Activated CD4-positive, CD25-positive, alpha-beta regulatory T cell treated with anti-CD3 and anti-CD28 coated beads, Interleukin-2, amount 50 U/mL, for 24 hours (primary cell): ENCODE data around the gene SPTBN1.
A peak's percentile ranks its signal among the peaks of the same experiment; 100 is the strongest.
"Not testable (repeated sequence)": the region's sequence is repeated elsewhere in the genome, so short reads cannot be mapped to it uniquely, and the experiment has no call there.

Experiments
- ATAC-seq, 2 donors: fragments of 150-1000 bp; cut with Tn5 transposase; one replicate each; pipeline ENCODE4 v1.10.0; 2021; ENCODE audit warnings: mild to moderate bottlenecking in 1 of 2, moderate library complexity in 1 of 2

Gene SPTBN1

DNA sequence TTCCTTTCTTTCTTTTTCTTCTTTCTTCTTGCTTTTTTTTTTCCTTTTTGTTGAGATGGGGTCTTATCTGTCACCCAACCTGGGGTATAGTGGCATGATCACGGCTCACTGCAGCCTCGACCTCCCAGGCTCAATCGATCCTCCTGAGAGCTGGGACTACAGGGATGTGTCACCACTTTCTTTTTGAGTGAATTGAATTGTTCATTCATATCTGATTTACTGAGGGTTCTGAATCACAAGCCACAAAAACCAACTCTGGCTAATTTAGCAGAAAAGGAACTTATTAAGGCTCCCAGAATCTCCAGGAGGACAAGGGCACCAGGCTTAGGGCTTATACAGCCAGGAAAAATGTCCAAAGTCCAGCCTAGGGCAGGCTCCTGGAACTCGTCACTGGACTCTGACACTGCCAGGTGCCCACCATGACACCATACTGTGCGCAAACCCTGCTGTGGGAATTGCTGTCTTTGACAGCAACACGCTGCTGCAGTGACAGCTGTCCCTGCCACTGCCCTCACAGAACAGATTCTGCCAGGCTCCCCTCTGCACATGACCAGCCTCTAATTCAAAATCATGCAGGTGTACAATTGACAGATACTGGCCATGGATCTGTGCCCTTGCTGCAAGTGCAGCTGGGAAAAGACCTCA lies 224.4 kb downstream of the SPTBN1 start:
- peak; percentile 92 to 94 for ATAC-seq

DNA sequence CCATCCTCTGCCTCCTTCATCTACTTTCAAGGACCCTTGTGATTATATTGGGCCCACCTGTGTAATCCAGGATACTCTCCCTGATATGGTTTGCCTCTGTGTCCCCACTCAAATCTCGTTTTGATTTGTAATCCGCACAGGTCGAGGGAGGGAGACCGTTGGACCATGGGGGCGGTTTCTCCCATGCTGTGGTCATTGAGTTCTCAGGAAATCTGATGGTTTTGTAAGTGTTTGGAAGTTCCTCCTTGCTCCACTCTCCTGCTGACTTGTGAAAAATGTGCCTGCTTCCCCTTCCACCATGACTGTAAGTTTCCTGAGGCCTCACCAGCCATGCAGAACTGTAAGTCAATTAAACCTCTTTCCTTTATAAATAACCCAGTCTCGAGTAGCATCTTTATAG lies 225.3 kb downstream of the SPTBN1 start:
- no peak for ATAC-seq

DNA sequence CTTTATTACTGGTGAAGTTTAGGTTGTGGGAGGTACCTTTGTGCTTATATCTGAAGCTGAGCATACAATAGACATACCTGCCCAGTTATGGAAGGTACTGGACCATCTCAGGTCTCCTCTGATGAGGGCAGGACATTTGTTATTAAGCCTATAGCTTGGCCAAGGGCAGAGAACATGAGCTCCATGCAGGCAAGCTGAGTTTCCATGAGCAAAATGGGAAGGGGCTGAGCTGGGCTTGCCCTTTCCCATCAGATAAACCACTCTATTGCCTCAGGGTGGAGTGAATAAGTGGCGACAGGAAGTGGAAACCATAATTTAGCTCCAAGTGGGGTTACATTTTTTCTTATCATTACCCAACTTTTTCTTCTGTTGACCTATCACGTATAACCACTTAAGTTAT lies 227.5 kb downstream of the SPTBN1 start:
- no peak for ATAC-seq

DNA sequence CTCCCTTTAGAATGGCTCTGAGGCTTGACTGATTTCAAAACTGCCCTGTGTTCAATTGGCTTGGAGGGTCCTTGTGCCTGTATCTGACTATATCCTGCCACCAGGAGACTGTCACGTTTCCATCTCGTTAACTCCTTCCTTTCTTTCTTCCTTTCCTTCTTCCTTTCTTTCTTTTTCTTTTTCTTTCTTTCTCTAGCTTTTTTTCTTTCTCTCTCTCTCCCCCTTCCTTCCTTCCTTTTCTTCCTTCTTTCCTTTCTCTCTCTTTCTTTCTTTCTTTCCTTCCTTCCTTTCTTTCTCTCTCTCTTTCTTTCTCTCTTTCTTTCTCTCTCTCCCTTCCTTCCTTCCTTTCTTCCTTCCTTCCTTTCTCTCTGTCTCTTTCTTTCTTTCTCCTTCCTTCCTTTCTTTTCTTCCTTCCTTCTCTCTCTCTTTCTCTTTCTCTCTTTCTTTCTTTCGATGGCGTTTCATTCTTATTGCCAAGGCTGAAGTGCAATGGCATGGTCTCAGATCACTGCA lies 229.2 kb downstream of the SPTBN1 start:
- no peak for ATAC-seq

DNA sequence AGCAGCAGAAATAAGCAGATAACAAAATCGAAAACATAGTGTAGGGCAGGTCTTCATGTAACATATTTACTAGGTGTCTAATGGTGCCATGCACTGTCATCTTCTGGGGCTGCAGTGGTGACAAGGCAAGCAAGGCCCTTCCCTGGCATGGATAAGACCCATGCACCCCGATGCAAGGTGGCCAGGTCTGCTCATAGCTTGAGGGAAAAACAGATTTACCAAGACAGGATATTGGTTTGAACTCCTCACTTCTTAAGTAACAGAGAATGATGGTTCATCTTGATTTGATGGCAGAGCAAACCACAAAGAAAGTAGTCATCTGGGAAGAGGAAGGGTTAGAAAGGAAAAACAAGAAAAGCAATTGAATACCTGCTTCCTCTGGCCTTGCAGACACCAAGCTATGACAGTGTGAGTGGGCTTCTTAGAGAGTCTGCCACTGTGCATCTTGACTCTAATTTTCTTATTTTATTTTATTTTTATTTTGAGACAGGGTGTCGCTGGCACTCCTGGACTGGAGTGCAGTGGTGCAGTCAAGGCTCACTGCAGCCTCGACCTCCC lies 231.5 kb downstream of the SPTBN1 start:
- no peak for ATAC-seq

DNA sequence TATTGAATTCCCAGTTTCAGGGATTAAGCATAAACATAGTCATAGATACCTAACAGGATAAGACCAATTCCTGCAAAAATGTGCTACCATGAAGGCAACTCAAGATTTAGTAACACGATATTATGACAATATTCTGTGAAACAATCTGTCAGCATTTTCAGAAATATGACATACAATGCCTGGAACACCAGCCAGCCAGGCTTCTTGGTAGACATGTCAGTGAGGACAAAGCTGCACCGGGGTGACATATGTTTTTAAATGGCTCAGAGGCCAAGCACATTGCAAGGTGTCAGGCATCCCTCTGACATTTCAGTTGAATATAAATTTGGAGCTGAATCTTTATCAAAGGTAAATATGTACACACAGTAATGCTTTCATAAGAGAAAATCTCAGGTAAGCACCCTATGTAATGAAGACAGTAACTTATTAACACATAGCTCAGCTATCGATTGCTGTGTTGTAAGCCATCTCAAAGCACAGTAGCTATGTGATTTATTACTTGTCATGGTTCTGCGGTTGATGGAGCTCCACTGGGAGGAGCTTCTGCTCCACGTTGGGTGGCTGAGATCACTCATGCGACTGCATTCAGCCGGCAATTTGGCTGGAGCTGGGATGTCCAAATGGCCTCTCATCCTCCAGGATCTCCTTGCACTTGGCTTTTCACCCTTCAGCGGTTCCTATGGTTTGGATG lies 235.5 kb downstream of the SPTBN1 start:
- no peak for ATAC-seq

DNA sequence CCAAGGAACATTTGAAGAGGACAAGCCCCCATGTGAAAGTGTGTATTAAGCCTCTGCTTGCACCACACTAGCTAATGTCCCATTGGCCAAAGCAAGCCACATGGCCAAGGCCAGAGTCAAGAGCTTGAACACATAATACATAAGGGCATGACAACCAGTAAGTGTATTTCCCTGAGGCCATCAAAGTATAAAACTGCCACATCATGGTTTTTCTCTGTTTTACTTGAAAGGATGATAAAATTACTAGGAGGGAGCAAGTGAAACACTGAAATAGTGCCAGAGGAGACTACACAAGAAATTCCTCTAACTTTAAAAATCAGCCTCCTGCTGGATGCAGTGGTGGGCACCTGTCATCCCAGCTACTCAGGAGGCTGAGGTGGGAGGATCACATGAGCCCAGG lies 236.4 kb downstream of the SPTBN1 start:
- ATAC-seq, result no peak

DNA sequence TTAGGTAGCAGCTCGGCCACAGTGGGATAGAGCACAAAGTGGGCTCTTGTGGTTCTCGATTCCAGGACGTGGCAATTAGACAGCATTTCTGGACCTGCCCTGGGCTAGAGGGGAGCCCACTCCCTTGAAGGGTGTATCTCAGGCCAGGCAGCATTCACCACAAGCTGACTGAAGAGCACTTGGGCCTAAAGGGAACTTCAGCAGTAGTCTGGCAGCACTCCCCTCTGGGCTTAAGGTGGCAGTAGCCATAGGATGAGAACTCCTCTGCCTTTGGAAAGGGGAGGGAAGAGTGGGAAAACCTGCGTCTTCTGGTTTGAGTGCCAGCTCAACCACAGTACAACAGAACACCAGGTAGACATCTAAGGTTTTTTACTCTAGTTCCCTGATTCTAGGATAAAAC lies 239.3 kb downstream of the SPTBN1 start:
- no peak for ATAC-seq

DNA sequence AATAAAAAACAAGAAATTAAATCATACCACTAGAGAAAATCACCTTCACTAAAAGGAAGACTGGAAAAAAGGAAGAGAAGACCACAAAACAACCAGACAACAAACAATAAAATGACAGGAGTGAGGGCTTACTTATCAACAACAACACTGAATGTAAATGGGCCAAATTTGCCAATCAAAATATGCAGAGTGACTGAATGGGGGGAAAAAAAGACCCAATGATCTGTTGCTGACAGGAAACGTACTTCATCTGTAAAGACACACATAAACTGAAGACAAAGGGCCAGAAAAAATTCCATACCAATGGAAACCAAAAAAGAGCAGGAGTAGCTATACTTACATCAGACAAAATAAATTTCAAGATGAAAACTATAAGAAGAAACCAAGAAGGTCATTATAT lies 241.8 kb downstream of the SPTBN1 start:
- no peak for ATAC-seq

DNA sequence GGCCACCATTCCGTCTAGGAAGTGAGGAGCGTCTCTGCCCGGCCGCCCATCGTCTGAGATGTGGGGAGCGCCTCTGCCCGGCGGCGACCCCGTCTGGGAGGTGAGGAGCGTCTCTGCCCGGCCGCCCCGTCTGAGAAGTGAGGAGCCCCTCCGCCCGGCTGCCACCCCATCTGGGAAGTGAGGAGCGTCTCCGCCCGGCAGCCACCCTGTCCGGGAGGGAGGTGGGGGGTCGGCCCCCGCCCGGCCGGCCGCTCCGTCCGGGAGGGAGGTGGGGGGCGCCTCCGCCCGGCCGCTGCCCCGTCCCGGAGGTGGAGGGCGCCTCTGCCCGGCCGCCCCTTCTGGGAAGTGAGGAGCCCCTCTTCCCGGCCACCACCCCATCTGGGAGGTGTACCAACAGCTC lies 242.8 kb downstream of the SPTBN1 start:
- not testable (repeated sequence) for ATAC-seq

DNA sequence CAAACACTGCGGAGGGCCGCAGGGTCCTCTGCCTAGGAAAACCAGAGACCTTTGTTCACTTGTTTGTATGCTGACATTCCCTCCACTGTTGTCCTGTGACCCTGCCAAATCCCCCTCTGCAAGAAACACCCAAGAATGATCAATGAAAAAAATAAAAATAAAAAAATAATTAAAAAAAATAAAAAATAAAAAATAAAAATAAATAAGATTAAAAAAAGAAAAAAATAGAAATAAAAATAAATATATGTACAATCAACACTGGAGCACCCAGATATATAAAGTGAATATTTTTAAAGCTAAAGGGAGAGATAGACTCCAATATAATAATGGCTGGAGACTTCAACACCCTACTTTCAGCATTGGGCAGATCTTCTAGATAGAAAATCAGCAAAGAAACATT lies 243.5 kb downstream of the SPTBN1 start:
- no peak for ATAC-seq

DNA sequence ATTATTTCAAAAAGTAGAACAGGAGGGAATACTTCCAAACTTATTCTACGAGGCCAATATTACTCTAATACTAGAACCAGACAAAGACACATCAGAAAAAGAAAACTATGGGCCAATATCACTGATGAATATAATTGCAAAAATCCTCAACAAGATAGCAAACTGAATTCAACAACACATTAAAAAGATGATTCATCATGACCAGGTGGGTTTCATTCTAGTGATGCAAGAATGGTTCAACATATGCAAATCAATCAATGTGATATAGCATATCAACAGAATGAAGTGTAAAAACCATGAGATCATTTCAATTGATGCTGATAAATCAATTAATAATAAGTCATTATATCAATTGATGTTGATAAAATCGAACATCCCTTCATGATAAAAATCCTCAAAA lies 244.9 kb downstream of the SPTBN1 start:
- peak in 1 of 2 donors; percentile 55 for ATAC-seq

DNA sequence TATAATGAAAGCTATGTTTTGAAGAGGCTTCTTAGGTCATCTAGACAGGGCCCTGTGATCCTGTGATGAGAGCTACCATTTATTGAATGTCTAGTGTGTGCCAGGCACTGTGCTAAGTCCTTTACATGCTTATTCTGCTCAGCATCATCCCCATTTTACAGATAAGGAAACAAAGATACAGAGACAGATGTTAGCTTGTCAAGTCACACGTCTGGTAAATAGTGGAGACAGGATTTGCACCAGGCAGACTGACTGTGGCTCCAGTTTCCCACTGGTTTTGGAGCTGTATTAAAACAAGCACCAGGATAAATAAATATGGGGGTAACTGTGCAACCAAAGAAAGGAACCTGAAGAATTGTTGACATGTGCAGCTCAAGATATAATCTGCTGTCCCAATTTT lies 248.1 kb downstream of the SPTBN1 start:
- no peak for ATAC-seq

DNA sequence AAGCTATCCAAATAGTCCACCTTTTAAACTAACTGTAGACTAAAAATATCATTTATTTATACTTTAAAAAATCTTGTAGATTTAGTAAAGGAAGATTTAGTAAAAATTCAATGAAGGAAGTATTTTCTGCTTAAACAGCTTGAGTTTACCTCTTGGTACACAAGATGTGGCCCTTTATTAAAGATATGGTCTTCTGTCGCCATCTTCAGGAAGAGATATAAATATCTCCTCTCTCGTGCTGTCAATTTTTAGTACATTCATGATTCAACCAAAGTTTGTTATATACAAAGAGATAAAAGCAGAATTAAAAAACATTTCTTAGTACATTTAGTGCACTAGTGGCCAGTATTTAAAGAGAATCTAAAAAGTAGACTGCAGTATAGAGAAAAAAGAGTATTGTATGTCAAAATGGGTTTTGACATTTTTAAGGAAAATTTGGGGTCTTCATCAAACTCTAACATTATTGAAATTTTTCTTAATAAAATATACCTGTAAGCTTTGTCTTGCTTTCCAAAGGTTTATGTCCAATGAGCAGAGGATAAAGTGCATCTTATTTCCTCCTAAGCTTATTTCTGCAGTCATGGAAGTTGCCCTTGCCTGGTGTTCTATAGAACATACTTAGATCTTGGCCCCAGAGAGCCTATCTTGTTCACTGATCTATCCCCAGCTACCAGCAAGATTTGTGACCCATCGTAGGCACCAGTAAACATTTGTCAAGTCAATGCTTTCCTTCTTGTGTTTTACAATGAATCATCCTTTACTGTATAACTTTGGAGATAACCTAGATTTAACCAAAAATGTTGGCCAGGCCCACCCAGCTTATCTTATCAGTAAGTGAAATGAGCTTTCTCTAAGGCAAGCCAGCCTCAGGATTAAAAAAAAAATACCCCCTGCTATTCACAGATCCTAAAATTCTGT lies 248.8 kb downstream of the SPTBN1 start:
- peak in 1 of 2 donors; percentile 51 for ATAC-seq

DNA sequence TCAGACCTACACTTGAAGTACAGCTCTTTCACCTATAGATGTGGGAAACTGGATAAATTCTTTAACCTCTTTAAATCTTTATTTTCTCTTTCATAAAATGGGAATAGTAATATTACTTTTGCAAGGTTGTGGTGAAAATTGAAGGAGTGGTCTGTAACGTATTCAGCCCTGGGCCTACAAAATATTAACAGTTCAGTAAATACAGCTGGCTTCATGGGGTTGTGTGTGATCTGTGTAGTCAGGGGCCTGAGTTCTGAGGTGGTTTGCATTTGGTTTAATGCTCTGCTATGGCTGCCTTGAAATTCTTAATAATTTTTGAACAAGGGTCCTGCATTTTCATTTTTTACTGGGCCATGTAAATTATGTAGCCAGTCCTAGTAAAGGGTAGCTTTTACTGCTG lies 250.5 kb downstream of the SPTBN1 start:
- no peak for ATAC-seq

DNA sequence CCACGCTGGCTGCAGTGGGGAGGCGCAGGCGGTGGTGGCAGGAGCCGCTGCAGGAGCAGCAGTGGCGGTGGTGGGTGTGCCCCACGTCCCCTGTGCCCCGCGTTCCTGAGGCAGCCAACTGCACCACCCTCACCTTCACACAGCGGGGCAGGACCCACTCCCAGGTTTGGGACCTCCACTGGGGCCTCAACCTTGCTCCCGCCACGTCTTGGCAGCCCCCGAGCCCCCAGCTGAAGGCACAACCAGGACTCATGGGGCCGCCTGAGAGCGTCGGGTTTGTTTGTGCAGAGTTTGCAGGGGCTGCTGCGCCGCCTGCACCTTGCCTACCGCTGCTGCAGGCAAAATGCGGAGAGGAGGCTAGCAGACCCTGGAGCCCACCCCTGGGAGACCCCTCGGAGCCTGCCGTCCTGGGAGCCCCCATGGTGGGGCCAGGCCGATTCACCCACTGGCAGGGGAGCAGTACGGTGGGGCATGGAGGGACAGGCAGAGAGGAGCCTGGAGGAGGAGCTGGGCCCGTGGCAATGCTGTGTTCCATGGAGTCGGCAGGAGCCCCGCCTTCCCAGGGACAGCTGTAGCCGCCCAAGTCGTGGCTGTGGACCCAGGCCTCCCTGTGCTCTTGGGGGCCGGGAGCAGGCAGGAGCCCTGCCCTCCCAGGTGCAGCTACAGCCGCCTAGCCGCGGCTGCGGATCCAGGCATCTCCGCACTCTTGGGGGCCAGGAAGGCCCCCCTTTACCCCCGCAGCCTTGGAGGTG lies 252.6 kb downstream of the SPTBN1 start:
- peak; percentile 16 to 53 for ATAC-seq

DNA sequence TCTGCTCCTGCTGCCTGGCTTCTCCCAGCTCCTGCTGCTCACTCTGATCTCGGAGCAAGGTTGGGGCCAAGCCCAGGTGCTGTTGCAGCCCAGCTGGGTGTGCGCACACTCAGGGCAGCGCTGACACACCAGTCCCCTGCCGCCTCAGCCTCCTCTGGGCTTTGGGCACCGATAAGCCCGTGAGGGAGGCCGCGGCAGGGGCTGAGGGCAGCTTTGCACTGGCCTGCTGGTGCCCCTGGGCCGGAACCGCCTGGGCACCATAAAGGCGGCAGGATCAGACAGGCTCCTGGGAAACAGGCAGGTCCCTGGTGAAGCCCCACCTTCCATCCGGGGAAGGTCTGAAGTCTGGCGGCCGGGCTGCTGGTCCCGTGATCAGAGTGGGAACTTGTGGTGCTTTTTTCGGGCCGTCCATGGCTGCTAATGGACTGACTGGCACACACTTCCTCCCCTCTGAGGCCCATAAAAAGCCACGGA lies 253.2 kb downstream of the SPTBN1 start:
- ATAC-seq, result peak; percentile 45 to 50

DNA sequence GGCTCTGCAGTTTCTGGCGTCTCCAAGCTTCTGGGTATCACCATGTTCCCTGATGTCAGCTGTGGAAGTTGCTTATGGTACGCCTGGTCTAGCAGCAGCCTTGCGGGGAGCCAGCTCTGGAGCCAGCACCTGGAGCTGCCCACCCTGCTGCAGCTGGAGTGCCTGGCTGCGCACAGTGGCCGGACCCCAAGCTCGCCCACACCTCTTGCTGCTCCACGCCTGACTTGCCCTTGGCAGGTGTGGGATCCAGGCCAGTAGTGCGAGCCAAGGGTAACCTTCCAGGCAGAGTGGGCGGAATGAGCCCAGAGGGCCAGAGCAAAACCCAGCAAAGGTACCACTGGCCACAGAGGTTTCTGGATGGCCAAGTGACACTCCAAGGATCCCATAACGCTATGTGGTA lies 254.1 kb downstream of the SPTBN1 start:
- no peak for ATAC-seq

DNA sequence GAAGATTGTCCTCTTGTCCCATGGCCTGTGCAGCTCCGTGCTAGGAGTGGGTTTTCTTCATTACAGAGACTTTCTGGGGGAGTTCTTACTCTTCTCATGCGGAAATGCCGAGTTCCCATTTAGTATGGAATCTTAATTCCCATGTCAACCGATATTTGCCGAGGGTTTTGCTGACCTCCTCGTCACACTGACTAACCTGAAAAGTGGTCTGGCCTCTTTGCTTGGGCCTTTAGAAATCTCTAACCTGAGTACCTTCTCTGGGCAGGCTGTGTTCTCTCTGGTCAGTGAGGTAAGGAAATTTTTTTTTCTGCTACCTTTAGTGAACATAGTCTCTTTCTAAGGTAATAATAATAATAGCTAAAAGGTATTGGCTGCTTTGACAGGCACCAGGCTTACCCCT lies 256.4 kb downstream of the SPTBN1 start:
- ATAC-seq, result no peak

DNA sequence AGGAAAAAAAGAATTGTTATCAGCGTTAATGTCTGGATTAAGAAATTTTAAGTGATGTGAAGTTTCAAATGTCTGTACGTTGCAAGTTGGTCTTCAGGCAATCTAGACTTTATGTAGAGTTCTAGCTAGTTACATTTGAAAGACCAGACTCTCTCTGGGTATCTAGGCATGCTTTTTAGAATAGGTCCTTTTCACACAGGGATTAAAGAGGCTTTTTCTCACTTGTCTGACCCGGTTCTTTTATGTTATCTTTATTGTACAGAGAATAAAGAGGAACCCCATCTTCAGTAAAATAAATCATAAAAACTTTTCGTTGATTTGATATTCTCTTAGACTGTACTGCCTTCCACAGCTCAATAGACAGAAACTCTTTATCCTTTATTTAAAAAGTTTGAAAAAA lies 258.9 kb downstream of the SPTBN1 start:
- ATAC-seq, result no peak

DNA sequence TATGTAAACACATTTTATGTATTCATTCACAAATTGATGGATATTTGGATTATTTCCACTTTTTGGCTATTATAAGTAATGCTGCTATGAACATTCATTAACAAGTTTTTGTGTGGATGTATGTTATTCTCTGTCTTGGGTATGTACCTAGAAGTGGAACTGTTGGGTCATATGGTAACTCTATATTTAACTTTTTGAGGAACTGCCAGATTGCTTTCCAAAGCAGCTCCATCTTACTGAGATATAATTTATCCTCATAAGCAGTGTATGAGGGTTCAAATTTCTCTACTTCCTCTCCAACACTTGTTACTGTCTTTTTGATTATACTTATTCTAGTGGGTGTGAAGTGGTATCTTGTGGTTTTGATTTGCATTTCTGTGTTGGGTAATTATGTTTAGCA lies 260.2 kb downstream of the SPTBN1 start:
- no peak for ATAC-seq

DNA sequence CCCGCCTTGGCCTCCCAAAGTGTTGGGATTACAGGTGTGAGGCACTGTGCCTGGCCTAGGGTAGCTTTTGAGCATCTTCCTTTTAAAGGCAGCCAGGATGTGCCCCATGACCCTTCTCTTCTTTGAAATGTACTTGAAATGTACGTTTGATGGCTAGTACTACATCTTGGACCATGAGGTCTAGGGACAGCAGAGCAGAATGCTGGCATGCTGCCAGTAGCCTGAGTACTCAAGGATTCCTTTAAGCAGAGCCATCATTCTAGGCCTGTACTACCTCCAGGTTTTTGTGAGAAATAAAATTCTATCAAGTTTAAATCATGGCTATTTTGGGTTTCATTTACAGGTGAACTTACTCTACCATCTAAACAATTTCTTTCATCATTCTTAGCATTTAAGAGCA lies 264.4 kb downstream of the SPTBN1 start:
- ATAC-seq, result no peak
